Choroid plexus epithelial cell (primary cell): ENCODE results near the gene ZWILCH.

Experiments
- DNase-seq: peaks from one replicate; pipeline ENCODE4 v3.0.0-alpha.2; 2010; ENCODE audit warnings: low read depth
- H3K4me3 ChIP-seq: 2 replicates; pipeline ENCODE4 v1.5.1; 2011; ENCODE audit warnings: low read depth, mild to moderate bottlenecking, control low read depth, low read length, moderate library complexity
- CTCF ChIP-seq: conservative IDR thresholded peaks from 2 replicates; pipeline ENCODE4 v1.5.1; 2011; ENCODE audit warnings: low read depth, mild to moderate bottlenecking, control low read depth, inconsistent platforms, low read length, moderate library complexity

The ZWILCH gene

GRCh38 chr15:66502491-66502890, 2.6 kb upstream of the ZWILCH start:
- no peak for TF ChIP-seq CTCF
- H3K4me3 ChIP-seq, result peak overlapping the region; percentile 70
- no peak for DNase-seq

- DNase-seq, result peak; percentile 61
- H3K4me3 ChIP-seq, result peak overlapping the region; percentile 70
These were observed 2.0 kb upstream of the ZWILCH start for GRCh38 chr15:66503041-66503648.

- peak; percentile 15 for DNase-seq
- TF ChIP-seq CTCF, result no peak
- H3K4me3 ChIP-seq, result peak overlapping the region; percentile 70
These were observed 1.2 kb upstream of the ZWILCH start for GRCh38 chr15:66503780-66504562.

- no peak for TF ChIP-seq CTCF
- H3K4me3 ChIP-seq, result peak overlapping the region; percentile 70
- peak; percentile 59 for DNase-seq
These were observed 295 bp downstream of the ZWILCH start for GRCh38 chr15:66505430-66505811.

- H3K4me3 ChIP-seq, result peak overlapping the region; percentile 70
- no peak for TF ChIP-seq CTCF
- DNase-seq, result no peak
These were observed 692 bp downstream of the ZWILCH start for GRCh38 chr15:66505818-66506217.

- H3K4me3 ChIP-seq, result no peak overlapping the region
- TF ChIP-seq CTCF, result no peak
- DNase-seq, result no peak
These were observed 3.3 kb downstream of the ZWILCH start for GRCh38 chr15:66508293-66508883.

- no peak for DNase-seq
- no peak for TF ChIP-seq CTCF
- H3K4me3 ChIP-seq, result no peak overlapping the region
These were observed 9.5 kb downstream of the ZWILCH start for GRCh38 chr15:66514586-66514985.
